Subcutaneous adipose tissue (tissue), 4 donors: ENCODE data around the gene FRAT2. TPM values are rescaled to one million over a fixed set of nuclear protein-coding genes. Genes with fewer than 3 reads are reported as not detected.

ENCODE experiments used
- CTCF ChIP-seq: fragments of 450-650 bp; IDR thresholded peaks from one replicate; pipeline ENCODE4 v1.5.1; 2016; ENCODE audit warnings: low read depth, mild to moderate bottlenecking, control low read depth, antibody characterized with exemption, moderate library complexity
- total RNA-seq, 4 donors: library from RNA; depleted of rRNA; stranded (reverse); fragments of >200 nt; gene quantifications; one replicate each; pipeline ENCODE4 v1.1.0, GENCODE V29; 2016

Gene FRAT2
- total RNA-seq, 4 donors from 2014 or later, result 4.4 to 10.2 (median 9.4) TPM

GRCh38 chr10:97321032-97321803, 13.3 kb downstream of the FRAT2 start:
- no peak for TF ChIP-seq CTCF

GRCh38 chr10:97320480-97321031, 14.0 kb downstream of the FRAT2 start:
- no peak for TF ChIP-seq CTCF

- no peak for TF ChIP-seq CTCF
Measured at GRCh38 chr10:97319671-97320479, 14.7 kb downstream of the FRAT2 start.

- TF ChIP-seq CTCF, result no peak
Measured at GRCh38 chr10:97318772-97319651, 15.5 kb downstream of the FRAT2 start, which contains the start of gene FRAT1. Gene FRAT1, plus strand, starts transcription at chr10:97319271. Its CDS starts 183 bp downstream, at chr10:97319454.

GRCh38 chr10:97314671-97315070, 19.9 kb downstream of the FRAT2 start:
- no peak for TF ChIP-seq CTCF

GRCh38 chr10:97312897-97313296, 21.6 kb downstream of the FRAT2 start:
- no peak for TF ChIP-seq CTCF
